Muscle layer of duodenum (tissue), 2 donors: ENCODE data around the gene AP1S1.

Experiments used
- H3K27ac ChIP-seq: one replicate; pipeline ENCODE4 v1.7.0; 2013; ENCODE audit warnings: mild to moderate bottlenecking, low read length
- H3K27me3 ChIP-seq: one replicate; pipeline ENCODE4 v1.7.0; 2013; ENCODE audit warnings: low read depth, mild to moderate bottlenecking, control low read depth, low read length
- H3K36me3 ChIP-seq, 2 donors: one replicate each; pipeline ENCODE4 v1.7.0; 2013; ENCODE audit warnings: low read length in 2 of 2, control low read depth in 1 of 2, mild to moderate bottlenecking in 1 of 2; ENCODE audit not compliant: insufficient read depth in 2 of 2, control insufficient read depth in 1 of 2
- H3K4me1 ChIP-seq, 2 donors: one replicate each; pipeline ENCODE4 v1.7.0; 2013; ENCODE audit warnings: low read length in 2 of 2, mild to moderate bottlenecking in 2 of 2, control low read depth in 1 of 2, moderate library complexity in 1 of 2; ENCODE audit not compliant: insufficient read depth in 2 of 2, control insufficient read depth in 1 of 2
- H3K4me3 ChIP-seq, 2 donors: one replicate each; pipeline ENCODE4 v1.7.0; 2013; ENCODE audit warnings: low read length in 2 of 2, low read depth in 1 of 2, mild to moderate bottlenecking in 1 of 2
- H3K9me3 ChIP-seq, 2 donors: one replicate each; pipeline ENCODE4 v1.7.0; 2013; ENCODE audit warnings: low read length in 2 of 2, control low read depth in 1 of 2, mild to moderate bottlenecking in 1 of 2; ENCODE audit not compliant: control insufficient read depth in 1 of 2
- donor health status: healthy.

The AP1S1 gene

GRCh38 chr7:101161692-101162471 lies 7.6 kb downstream of the AP1S1 start:
- H3K36me3 ChIP-seq: peaks cover 4 to 25% of the 10 kb centered on the region in 2 donors
- peaks cover 31% of the 10 kb centered on the region for H3K27me3 ChIP-seq
- no peak overlapping the region for H3K27ac ChIP-seq
- H3K9me3 ChIP-seq: no peaks in the 10 kb centered on the region
- no peak overlapping the region for H3K4me3 ChIP-seq
- H3K4me1 ChIP-seq: peaks cover 4 to 41% of the 10 kb centered on the region in 2 donors

- Histone ChIP-seq H3K36me3 (peaks cover 4 to 19% of the 10 kb centered on the region in 2 donors), H3K4me1 (peaks cover 4 to 41% of the 10 kb centered on the region in 2 donors), H3K4me3 (peak overlapping the region in 1 of 2 donors; percentile 44), H3K27me3 (peaks cover 39% of the 10 kb centered on the region), H3K27ac (no peak overlapping the region), H3K9me3 (no peaks in the 10 kb centered on the region)
Measured at GRCh38 chr7:101162551-101163278, 8.4 kb downstream of the AP1S1 start.

- H3K27me3 ChIP-seq: peaks cover 44% of the 10 kb centered on the region
- H3K4me1 ChIP-seq: peaks cover 4 to 41% of the 10 kb centered on the region in 2 donors
Measured at GRCh38 chr7:101163279-101164070, 9.2 kb downstream of the AP1S1 start.

GRCh38 chr7:101164071-101164840 lies 10.0 kb downstream of the AP1S1 start:
- Histone ChIP-seq H3K9me3 (no peaks in the 10 kb centered on the region), H3K4me1 (peaks cover 4 to 41% of the 10 kb centered on the region in 2 donors), H3K36me3 (peaks cover 2 to 12% of the 10 kb centered on the region in 2 donors), H3K4me3 (peak overlapping the region in 1 of 2 donors; percentile 48), H3K27me3 (peaks cover 51% of the 10 kb centered on the region), H3K27ac (no peak overlapping the region)

More at GRCh38 chr7:101163279-101164070, 9.2 kb downstream of the AP1S1 start:
- Histone ChIP-seq H3K27ac (no peak overlapping the region), H3K4me3 (peak overlapping the region in 1 of 2 donors; percentile 48), H3K9me3 (no peaks in the 10 kb centered on the region), H3K36me3 (peaks cover 4 to 19% of the 10 kb centered on the region in 2 donors)

- peaks cover 62% of the 10 kb centered on the region for H3K27me3 ChIP-seq
- no peak within 1 kb of the TSS for H3K27ac ChIP-seq
- peak within 1 kb of the TSS in 1 of 2 donors; percentile 30 for H3K4me3 ChIP-seq
- peaks cover 4 to 51% of the 10 kb centered on the region in 2 donors for H3K4me1 ChIP-seq
- peaks cover 0 to 1% of the 10 kb centered on the region in 2 donors for H3K36me3 ChIP-seq
- no peaks in the 10 kb centered on the region for H3K9me3 ChIP-seq
Measured at GRCh38 chr7:101165075-101165957, 11.0 kb downstream of the AP1S1 start, which contains the start of gene VGF. Gene VGF, minus strand, starts transcription at chr7:101165569. Its CDS starts 726 bp downstream, at chr7:101164843.

- Histone ChIP-seq H3K36me3 (no peaks in the 10 kb centered on the region), H3K4me1 (peaks cover 4 to 52% of the 10 kb centered on the region in 2 donors), H3K27ac (no peak overlapping the region), H3K27me3 (peaks cover 69% of the 10 kb centered on the region), H3K4me3 (no peak overlapping the region), H3K9me3 (no peaks in the 10 kb centered on the region)
Measured at GRCh38 chr7:101165958-101166647, 11.8 kb downstream of the AP1S1 start.

GRCh38 chr7:101166648-101166908 lies 12.3 kb downstream of the AP1S1 start:
- Histone ChIP-seq H3K4me3 (no peak overlapping the region), H3K36me3 (no peaks in the 10 kb centered on the region), H3K27me3 (peaks cover 74% of the 10 kb centered on the region), H3K4me1 (peaks cover 4 to 52% of the 10 kb centered on the region in 2 donors), H3K27ac (no peak overlapping the region), H3K9me3 (no peaks in the 10 kb centered on the region)

GRCh38 chr7:101166909-101167644 lies 12.8 kb downstream of the AP1S1 start:
- Histone ChIP-seq H3K9me3 (no peaks in the 10 kb centered on the region), H3K27me3 (peaks cover 79% of the 10 kb centered on the region), H3K27ac (no peak overlapping the region), H3K4me3 (no peak overlapping the region), H3K36me3 (no peaks in the 10 kb centered on the region), H3K4me1 (peaks cover 4 to 55% of the 10 kb centered on the region in 2 donors)

- no peaks in the 10 kb centered on the region for H3K9me3 ChIP-seq
- H3K4me3 ChIP-seq: no peak overlapping the region
- H3K27me3 ChIP-seq: peaks cover 80% of the 10 kb centered on the region
- no peak overlapping the region for H3K27ac ChIP-seq
- peaks cover 4 to 59% of the 10 kb centered on the region in 2 donors for H3K4me1 ChIP-seq
- H3K36me3 ChIP-seq: no peaks in the 10 kb centered on the region
Measured at GRCh38 chr7:101167645-101168411, 13.6 kb downstream of the AP1S1 start.
